Upper lobe of right lung (tissue), 1 donor: ENCODE measurements around the gene PNMA6E. TPM values are rescaled to one million over a fixed set of nuclear protein-coding genes. Genes with fewer than 3 reads are reported as not detected.

Source experiments
- ATAC-seq: fragments of 200-7000 bp; cut with Tn5 transposase; one replicate; pipeline ENCODE4 v1.9.1; 2020; ENCODE audit warnings: mild to moderate bottlenecking, moderate library complexity
- DNase-seq: peaks from one replicate; pipeline ENCODE4 v3.0.0-alpha.2; 2020
- H3K27ac ChIP-seq: fragments of 200-600 bp; one replicate; pipeline ENCODE4 v1.8.0; 2022
- H3K27me3 ChIP-seq: fragments of 200-600 bp; one replicate; pipeline ENCODE4 v1.8.0; 2022; ENCODE audit warnings: mild to moderate bottlenecking
- H3K36me3 ChIP-seq: fragments of 200-600 bp; one replicate; pipeline ENCODE4 v1.8.0; 2022
- H3K4me1 ChIP-seq: fragments of 200-600 bp; one replicate; pipeline ENCODE4 v1.8.0; 2022
- H3K4me3 ChIP-seq: fragments of 200-600 bp; one replicate; pipeline ENCODE4 v1.8.0; 2022; ENCODE audit warnings: mild to moderate bottlenecking
- H3K9me3 ChIP-seq: fragments of 200-600 bp; one replicate; pipeline ENCODE4 v1.8.0; 2022
- CTCF ChIP-seq: fragments of 200-600 bp; IDR thresholded peaks from one replicate; pipeline ENCODE4 v1.8.0; 2022; ENCODE audit warnings: antibody characterized with exemption
- intact Hi-C: fragments of 100-400 bp; cut with DNase I; formaldehyde crosslinking; loops from one replicate; pipeline ENCODE4 v1.11.0; 2022
- total RNA-seq: library from RNA; stranded (reverse); fragmentation: NEBNext Ultra II Directional; extraction: Animal tissue kit (Norgen Biotek cat#: 25700); gene quantifications from one replicate; pipeline ENCODE4 v1.2.1, GENCODE V29; 2021
- donor health status: DM: no; HTN: yes; CAD: no; lungs with severe emphysema.

The PNMA6E gene
- total RNA-seq, 1 donor from 2014 or later = 0.14 TPM

- no peak overlapping the region for H3K27ac ChIP-seq
- ATAC-seq = no peak
- H3K4me1 ChIP-seq = no peaks in the 10 kb centered on the region
- no peaks in the 10 kb centered on the region for H3K27me3 ChIP-seq
- H3K36me3 ChIP-seq = no peaks in the 10 kb centered on the region
- no peaks in the 10 kb centered on the region for H3K9me3 ChIP-seq
- DNase-seq = no peak
- H3K4me3 ChIP-seq = no peak overlapping the region
- no peak for TF ChIP-seq CTCF
- intact Hi-C loops = no loop called here
These were observed 18.3 kb downstream of the PNMA6E start for GRCh38 chrX:153382563-153383482.

- no peaks in the 10 kb centered on the region for H3K4me1 ChIP-seq
- intact Hi-C loops = no loop called here
- peak; percentile 54 for ATAC-seq
- no peaks in the 10 kb centered on the region for H3K36me3 ChIP-seq
- H3K4me3 ChIP-seq = no peak overlapping the region
- H3K27me3 ChIP-seq = no peaks in the 10 kb centered on the region
- DNase-seq = no peak
- no peak overlapping the region for H3K27ac ChIP-seq
- no peaks in the 10 kb centered on the region for H3K9me3 ChIP-seq
- TF ChIP-seq CTCF = no peak
These were observed 19.2 kb downstream of the PNMA6E start for GRCh38 chrX:153381684-153382532.

- no peak for TF ChIP-seq CTCF
- no peak for DNase-seq
- no peaks in the 10 kb centered on the region for H3K27me3 ChIP-seq
- no peaks in the 10 kb centered on the region for H3K4me1 ChIP-seq
- no peak overlapping the region for H3K27ac ChIP-seq
- H3K36me3 ChIP-seq = no peaks in the 10 kb centered on the region
- H3K4me3 ChIP-seq = no peak overlapping the region
- ATAC-seq = no peak
- intact Hi-C loops = no loop called here
- H3K9me3 ChIP-seq = no peaks in the 10 kb centered on the region
These were observed 20.5 kb downstream of the PNMA6E start for GRCh38 chrX:153380691-153381090.

- no peak for ATAC-seq
- Histone ChIP-seq H3K4me1 (no peaks in the 10 kb centered on the region), H3K27ac (no peak overlapping the region), H3K4me3 (no peak overlapping the region), H3K36me3 (no peaks in the 10 kb centered on the region), H3K27me3 (no peaks in the 10 kb centered on the region), H3K9me3 (no peaks in the 10 kb centered on the region)
- no peak for DNase-seq
- no peak for TF ChIP-seq CTCF
- intact Hi-C loops = no loop called here
These were observed 21.1 kb downstream of the PNMA6E start for GRCh38 chrX:153379971-153380581.

- Histone ChIP-seq H3K27ac (no peak overlapping the region), H3K36me3 (no peaks in the 10 kb centered on the region), H3K4me1 (no peaks in the 10 kb centered on the region), H3K9me3 (no peaks in the 10 kb centered on the region), H3K27me3 (no peaks in the 10 kb centered on the region), H3K4me3 (no peak overlapping the region)
- TF ChIP-seq CTCF = no peak
- DNase-seq (no peak), ATAC-seq (no peak)
- intact Hi-C loops = no loop called here
These were observed 21.6 kb downstream of the PNMA6E start for GRCh38 chrX:153379508-153379907.
